Activated CD4-positive, alpha-beta memory T cell treated with anti-CD3 and anti-CD28 coated beads, Interleukin-2, amount 10 ng/mL, durations not matched to agents 7 days and 5 days (primary cell): ENCODE data around the gene AKR1D1. TPM values are rescaled to one million over a fixed set of nuclear protein-coding genes. Genes with fewer than 3 reads are reported as not detected.
"Not testable (repeated sequence)": the region's sequence is repeated elsewhere in the genome, so short reads cannot be mapped to it uniquely, and the experiment has no call there.

ENCODE experiments used
- CTCF ChIA-PET: fragments of 350-600 bp; sonication (Branson Sonifier 250); formaldehyde crosslinking; loops from one replicate; lab custom pipeline; 2021; ENCODE audit warnings: antibody characterized with exemption, inconsistent platforms; lab: Charles Lee
- POLR2A ChIA-PET: fragments of 350-600 bp; sonication (Branson Sonifier 250); formaldehyde crosslinking; loops from one replicate; lab custom pipeline; 2021; ENCODE audit warnings: antibody characterized with exemption; lab: Charles Lee
- DNase-seq: peaks from one replicate; pipeline ENCODE4 v3.0.0-alpha.2; 2020
- H3K27ac Mint-ChIP-seq: one replicate; pipeline ENCODE4 v1.8.0; 2021; ENCODE audit warnings: mild to moderate bottlenecking, mixed read lengths
- H3K27me3 Mint-ChIP-seq: one replicate; pipeline ENCODE4 v1.8.0; 2021; ENCODE audit warnings: mixed read lengths
- H3K36me3 Mint-ChIP-seq: one replicate; pipeline ENCODE4 v1.8.0; 2021; ENCODE audit warnings: low read depth, mixed read lengths
- H3K4me1 Mint-ChIP-seq: one replicate; pipeline ENCODE4 v1.8.0; 2021; ENCODE audit warnings: mixed read lengths
- H3K4me3 Mint-ChIP-seq: one replicate; pipeline ENCODE4 v1.8.0; 2021; ENCODE audit warnings: mild to moderate bottlenecking, mixed read lengths
- H3K9me3 Mint-ChIP-seq: one replicate; pipeline ENCODE4 v1.8.0; 2021; ENCODE audit warnings: mixed read lengths
- total RNA-seq, 2 experiments: library from RNA; stranded (reverse); gene quantifications; one replicate each; pipeline ENCODE4 v1.2.3, GENCODE V29; 2021

AKR1D1 gene
- total RNA-seq, 2 experiments from 2014 or later: not detected

- H3K9me3 Mint-ChIP-seq: no peaks in the 10 kb centered on the region
- peaks cover 3% of the 10 kb centered on the region for H3K4me1 Mint-ChIP-seq
- no peak for DNase-seq
- H3K27ac Mint-ChIP-seq: no peak overlapping the region
- ChIA-PET POLR2A (no interaction called here), CTCF (no interaction called here)
- H3K4me3 Mint-ChIP-seq: no peak overlapping the region
- no peaks in the 10 kb centered on the region for H3K36me3 Mint-ChIP-seq
- peaks cover 22% of the 10 kb centered on the region for H3K27me3 Mint-ChIP-seq
These were observed 66.4 kb downstream of the AKR1D1 start for GRCh38 chr7:138142583-138143201.

- CTCF ChIA-PET: no interaction called here
- no peaks in the 10 kb centered on the region for H3K36me3 Mint-ChIP-seq
- peaks cover 3% of the 10 kb centered on the region for H3K4me1 Mint-ChIP-seq
- POLR2A ChIA-PET: no interaction called here
- peaks cover 14% of the 10 kb centered on the region for H3K27me3 Mint-ChIP-seq
- H3K9me3 Mint-ChIP-seq: no peaks in the 10 kb centered on the region
- no peak for DNase-seq
- H3K4me3 Mint-ChIP-seq: no peak overlapping the region
- no peak overlapping the region for H3K27ac Mint-ChIP-seq
These were observed 68.7 kb downstream of the AKR1D1 start for GRCh38 chr7:138144958-138145357.

DNA sequence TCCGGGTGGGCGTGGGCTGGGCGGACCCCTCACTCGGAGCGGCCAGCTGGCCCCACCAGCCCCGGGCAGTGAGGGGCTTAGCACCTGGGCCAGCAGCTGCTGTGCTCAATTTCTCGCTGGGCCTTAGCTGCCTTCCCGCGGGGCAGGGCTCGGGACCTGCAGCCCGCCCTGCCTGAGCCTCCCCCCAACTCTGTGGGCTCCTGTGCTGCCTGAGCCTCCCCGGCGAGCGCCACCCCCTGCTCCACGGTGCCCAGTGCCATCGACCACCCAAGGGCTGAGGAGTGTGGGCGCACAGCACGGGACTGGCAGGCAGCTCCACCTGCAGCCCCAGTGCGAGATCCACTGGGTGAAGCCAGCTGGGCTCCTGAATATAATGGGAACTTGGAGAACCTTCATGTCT, 70.0 kb downstream of the AKR1D1 start:
- peaks cover 16% of the 10 kb centered on the region for H3K27me3 Mint-ChIP-seq
- H3K36me3 Mint-ChIP-seq, H3K27ac Mint-ChIP-seq, H3K9me3 Mint-ChIP-seq, POLR2A ChIA-PET, CTCF ChIA-PET, H3K4me3 Mint-ChIP-seq, DNase-seq, H3K4me1 Mint-ChIP-seq: not testable (repeated sequence)

DNA sequence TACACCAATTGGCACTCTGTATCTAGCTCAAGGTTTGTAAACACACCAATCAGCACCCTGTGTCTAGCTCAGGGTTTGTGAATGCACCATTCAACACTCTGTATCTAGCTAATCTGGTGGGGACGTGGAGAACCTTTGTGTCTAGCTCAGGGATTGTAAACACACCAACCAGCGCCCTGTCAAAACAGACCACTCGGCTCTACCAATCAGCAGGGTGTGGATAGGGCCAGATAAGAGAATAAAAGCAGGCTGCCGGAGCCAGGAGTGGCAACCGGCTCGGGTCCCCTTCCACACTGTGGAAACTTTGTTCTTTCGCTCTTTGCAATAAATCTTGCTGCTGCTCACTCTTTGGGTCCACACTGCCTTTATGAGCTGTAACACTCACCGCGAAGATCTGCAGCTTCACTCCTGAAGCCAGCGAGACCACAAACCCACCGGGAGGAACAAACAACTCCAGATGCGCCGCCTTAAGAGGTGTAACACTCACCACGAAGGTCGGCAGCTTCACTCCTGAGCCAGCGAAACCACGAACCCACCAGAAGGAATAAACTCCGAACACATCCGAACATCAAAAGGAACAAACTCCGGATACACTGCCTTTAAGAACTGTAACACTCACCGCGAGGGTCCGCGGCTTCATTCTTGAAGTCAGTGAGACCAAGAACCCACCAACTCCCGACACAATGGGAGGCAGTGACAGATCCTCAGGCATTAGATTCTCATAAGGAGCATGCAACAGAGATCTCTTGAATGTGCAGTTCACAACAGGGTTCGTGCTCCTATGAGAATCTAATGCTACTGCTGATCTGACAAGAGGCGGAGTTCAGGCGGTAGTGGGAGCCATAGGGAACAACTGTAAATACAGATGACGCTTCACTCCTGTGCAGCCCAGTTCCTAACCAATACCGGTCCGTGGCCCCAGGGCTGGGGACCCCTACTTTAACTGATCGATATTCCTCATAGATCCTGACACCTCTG, 70.8 kb downstream of the AKR1D1 start:
- CTCF ChIA-PET, POLR2A ChIA-PET, DNase-seq: not testable (repeated sequence)

DNA sequence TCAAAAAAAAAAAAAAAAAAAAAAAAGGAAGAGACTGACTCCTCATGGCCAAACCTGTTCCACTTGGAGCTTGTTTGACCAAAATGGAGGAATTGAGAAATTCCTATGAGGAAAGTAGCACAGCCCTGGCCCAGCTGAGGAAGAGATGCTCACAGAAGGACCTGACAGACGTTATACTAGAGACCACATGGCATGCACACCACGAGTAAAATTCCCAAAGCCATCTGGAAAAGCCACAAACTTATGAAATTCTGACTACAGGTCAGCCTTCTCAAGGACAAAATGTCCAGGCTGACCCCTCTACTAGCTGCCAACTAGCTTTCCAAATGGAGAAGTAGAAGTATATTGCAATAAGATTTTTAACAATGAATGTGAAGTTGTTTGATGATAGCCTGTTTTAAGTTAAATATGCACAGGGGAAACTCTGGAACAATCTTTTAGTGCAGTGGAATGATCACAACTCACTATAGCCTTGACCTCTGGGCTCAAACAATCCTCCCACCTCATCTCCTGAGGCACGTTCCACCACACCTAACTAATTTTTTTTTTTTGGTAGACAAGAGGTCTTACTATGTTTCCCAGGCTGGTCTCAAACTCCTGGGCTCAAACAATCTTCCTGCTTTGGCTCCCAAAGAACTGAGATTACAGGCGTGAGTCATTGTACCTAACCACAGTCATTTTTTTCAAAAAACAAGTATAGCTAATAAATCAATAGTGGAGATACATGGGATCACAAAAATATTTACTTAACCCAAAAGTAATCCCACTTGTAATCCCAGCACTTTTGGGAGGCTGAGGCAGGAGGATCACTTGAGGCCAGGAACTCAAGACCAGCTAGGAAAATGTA, 75.7 kb downstream of the AKR1D1 start:
- Mint-ChIP-seq H3K4me3 (no peak overlapping the region), H3K36me3 (no peaks in the 10 kb centered on the region), H3K27me3 (peaks cover 9% of the 10 kb centered on the region), H3K9me3 (no peaks in the 10 kb centered on the region), H3K4me1 (peaks cover 3% of the 10 kb centered on the region), H3K27ac (no peak overlapping the region)
- CTCF ChIA-PET: interaction anchor here (1.1 kb wide), 1 partner anchor 587 kb away, joined by 3 read pairs; no protein-coding TSS in a partner anchor
- POLR2A ChIA-PET: no interaction called here
- DNase-seq: no peak

More for the DNA sequence above, 70.8 kb downstream of the AKR1D1 start:
- peaks cover 16% of the 10 kb centered on the region for H3K27me3 Mint-ChIP-seq
- H3K9me3 Mint-ChIP-seq, H3K4me3 Mint-ChIP-seq, H3K27ac Mint-ChIP-seq, H3K36me3 Mint-ChIP-seq, H3K4me1 Mint-ChIP-seq: not testable (repeated sequence)

- Mint-ChIP-seq H3K36me3 (no peaks in the 10 kb centered on the region), H3K27ac (no peak overlapping the region), H3K4me1 (no peaks in the 10 kb centered on the region), H3K4me3 (no peak overlapping the region), H3K27me3 (peaks cover 3% of the 10 kb centered on the region), H3K9me3 (no peaks in the 10 kb centered on the region)
- CTCF ChIA-PET: no interaction called here
- DNase-seq: no peak
- POLR2A ChIA-PET: no interaction called here
These were observed 78.4 kb downstream of the AKR1D1 start for GRCh38 chr7:138154661-138155060.

DNA sequence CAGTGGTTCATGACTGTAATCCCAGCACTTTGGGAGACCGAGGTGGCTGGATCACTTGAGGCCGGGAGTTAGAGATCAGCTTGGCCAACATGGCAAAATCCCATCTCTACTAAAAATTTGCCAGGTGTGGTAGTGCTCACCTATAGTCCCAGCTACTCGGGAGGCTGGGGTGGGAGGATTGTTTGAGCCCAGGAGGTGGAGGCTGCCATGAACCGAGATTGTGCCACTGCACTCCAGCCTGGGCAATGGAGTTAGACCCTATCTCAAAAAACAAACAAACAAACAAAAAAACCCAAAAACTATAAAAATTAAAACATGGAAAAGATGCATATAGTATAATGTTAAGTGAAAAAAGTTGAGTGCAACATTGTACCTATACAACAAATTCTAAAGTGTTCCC, 81.4 kb downstream of the AKR1D1 start:
- H3K27ac Mint-ChIP-seq: no peak overlapping the region
- no peaks in the 10 kb centered on the region for H3K4me1 Mint-ChIP-seq
- ChIA-PET CTCF (no interaction called here), POLR2A (no interaction called here)
- no peak overlapping the region for H3K4me3 Mint-ChIP-seq
- DNase-seq: no peak
- H3K27me3 Mint-ChIP-seq: no peaks in the 10 kb centered on the region
- no peaks in the 10 kb centered on the region for H3K36me3 Mint-ChIP-seq
- no peaks in the 10 kb centered on the region for H3K9me3 Mint-ChIP-seq

DNA sequence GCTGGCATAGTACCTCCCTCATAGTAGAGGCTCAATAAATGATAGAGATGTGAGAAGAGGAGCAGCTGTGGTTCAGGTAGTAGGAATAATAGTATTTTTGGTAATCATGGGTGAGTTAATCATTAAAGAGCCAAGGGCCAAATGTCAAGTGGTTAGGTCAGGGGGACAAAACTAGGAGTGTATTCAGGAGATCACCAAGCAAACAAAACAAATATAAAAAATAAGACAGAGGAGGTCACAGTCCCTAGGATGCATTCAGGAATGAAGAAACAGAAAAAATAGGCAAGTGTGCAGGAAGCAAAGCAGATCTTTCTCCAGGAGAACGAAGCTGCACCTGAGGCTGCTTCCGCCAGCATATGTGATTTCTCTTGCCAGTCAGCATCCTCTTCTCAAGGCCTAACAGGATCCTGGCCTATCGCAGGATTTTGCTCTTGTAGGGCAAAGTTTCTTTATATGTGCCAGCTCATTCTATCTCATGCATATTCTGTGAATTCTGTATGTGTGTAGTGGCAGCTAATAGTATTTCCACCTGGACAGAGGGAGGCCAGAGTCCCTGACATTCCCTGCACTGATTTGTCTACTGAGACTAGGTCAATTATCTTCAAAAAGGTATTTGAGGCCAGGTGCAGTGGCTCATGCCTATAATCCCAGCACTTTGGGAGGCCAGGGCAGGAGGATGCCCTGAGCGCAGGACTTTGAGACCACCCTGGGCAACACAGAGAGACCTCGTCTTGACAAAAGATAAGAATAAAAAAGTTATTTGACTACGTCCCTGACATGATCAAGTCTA, 82.7 kb downstream of the AKR1D1 start:
- Mint-ChIP-seq H3K27ac (no peak overlapping the region), H3K36me3 (no peaks in the 10 kb centered on the region), H3K4me3 (no peak overlapping the region), H3K4me1 (no peaks in the 10 kb centered on the region), H3K9me3 (no peaks in the 10 kb centered on the region), H3K27me3 (no peaks in the 10 kb centered on the region)
- ChIA-PET CTCF (interaction anchor here (0.7 to 6.4 kb wide), 3 partner anchors 207 to 580 kb away, joined by 3 to 77 read pairs (median 4); no protein-coding TSS in a partner anchor), POLR2A (no interaction called here)
- no peak for DNase-seq

DNA sequence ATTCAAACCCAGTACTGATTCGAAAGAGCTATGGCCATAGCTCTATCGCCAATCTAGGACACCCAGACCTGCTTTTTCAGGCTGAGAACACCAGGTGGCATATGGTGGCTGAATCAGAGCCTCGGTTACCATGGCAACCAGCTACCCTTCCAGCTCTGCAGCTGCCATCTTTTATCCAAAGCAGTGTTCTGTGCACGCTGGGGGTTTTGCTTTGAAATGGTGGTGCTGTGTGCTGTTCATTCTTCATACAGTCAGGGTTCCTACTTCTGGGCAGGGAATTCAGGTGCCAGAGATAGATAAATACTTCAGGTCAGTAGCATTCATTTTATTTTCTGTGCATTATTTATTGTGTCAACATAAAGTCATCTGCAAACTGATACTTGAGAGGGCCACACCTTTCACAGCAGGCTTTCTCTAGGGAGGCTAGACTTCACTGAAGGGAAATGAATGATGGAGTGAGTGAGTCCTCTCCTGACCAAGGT, 85.4 kb downstream of the AKR1D1 start:
- ChIA-PET POLR2A (interaction anchor here (1.0 kb wide), 1 partner anchor 577 kb away, joined by 5 read pairs; no protein-coding TSS in a partner anchor), CTCF (interaction anchor here (1.0 to 6.4 kb wide), 5 partner anchors 10 to 705 kb away, joined by 3 to 77 read pairs (median 5); partner anchors contain the start of gene CREB3L2)
- H3K4me3 Mint-ChIP-seq: no peak overlapping the region
- no peaks in the 10 kb centered on the region for H3K4me1 Mint-ChIP-seq
- H3K27ac Mint-ChIP-seq: no peak overlapping the region
- peaks cover 2% of the 10 kb centered on the region for H3K27me3 Mint-ChIP-seq
- peaks cover 7% of the 10 kb centered on the region for H3K9me3 Mint-ChIP-seq
- no peaks in the 10 kb centered on the region for H3K36me3 Mint-ChIP-seq
- peak; percentile 74 for DNase-seq

DNA sequence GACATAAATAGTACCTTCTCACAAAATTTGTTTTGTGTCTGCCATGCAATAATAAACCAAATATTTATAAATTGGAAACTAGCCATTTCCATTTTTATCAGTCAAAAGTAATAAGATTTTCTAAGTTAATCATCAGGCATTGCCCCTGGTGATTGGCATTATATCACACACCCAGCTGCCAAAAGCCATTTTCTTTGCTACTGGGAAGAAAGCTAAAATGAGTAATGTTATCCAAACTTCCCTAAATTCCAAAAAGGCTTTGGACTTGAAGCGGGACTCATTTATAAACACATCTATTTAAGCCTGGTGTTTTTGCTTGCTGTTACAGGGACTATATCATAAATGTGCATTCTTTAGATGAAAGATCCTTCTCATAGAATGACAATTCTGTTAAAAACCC, 86.0 kb downstream of the AKR1D1 start:
- no peak for DNase-seq
- no peaks in the 10 kb centered on the region for H3K36me3 Mint-ChIP-seq
- H3K27me3 Mint-ChIP-seq: peaks cover 2% of the 10 kb centered on the region
- peaks cover 7% of the 10 kb centered on the region for H3K9me3 Mint-ChIP-seq
- H3K4me1 Mint-ChIP-seq: no peaks in the 10 kb centered on the region
- ChIA-PET POLR2A (no interaction called here), CTCF (interaction anchor here (1.1 to 6.4 kb wide), 3 partner anchors 9 to 705 kb away, joined by 5 to 77 read pairs (median 7); no protein-coding TSS in a partner anchor)
- no peak overlapping the region for H3K27ac Mint-ChIP-seq
- H3K4me3 Mint-ChIP-seq: no peak overlapping the region

DNA sequence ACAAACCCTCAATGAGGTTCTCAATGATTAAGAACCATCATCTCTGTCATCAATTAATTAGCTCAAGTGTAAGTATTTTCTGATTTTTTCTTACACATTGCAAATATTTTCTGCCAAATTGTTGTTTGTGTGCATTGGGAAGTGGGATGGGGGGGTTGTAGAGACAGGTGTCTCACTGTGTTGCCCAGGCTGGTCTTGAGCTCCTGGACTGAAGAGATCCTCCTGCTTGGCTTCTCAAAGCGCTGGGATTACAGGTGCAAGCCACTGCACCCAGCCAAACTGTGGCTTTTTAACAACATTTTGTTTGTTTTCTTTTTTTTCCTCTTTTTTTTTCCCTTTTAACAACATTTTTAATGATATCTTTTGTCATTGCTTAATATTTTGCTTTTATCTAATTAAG, 87.5 kb downstream of the AKR1D1 start:
- Mint-ChIP-seq H3K36me3 (no peaks in the 10 kb centered on the region), H3K27me3 (peaks cover 9% of the 10 kb centered on the region), H3K27ac (no peak overlapping the region), H3K4me1 (no peaks in the 10 kb centered on the region), H3K9me3 (peaks cover 7% of the 10 kb centered on the region), H3K4me3 (no peak overlapping the region)
- POLR2A ChIA-PET: no interaction called here
- DNase-seq: no peak
- CTCF ChIA-PET: interaction anchor here (6.4 kb wide), 1 partner anchor 575 kb away, joined by 77 read pairs; no protein-coding TSS in a partner anchor

DNA sequence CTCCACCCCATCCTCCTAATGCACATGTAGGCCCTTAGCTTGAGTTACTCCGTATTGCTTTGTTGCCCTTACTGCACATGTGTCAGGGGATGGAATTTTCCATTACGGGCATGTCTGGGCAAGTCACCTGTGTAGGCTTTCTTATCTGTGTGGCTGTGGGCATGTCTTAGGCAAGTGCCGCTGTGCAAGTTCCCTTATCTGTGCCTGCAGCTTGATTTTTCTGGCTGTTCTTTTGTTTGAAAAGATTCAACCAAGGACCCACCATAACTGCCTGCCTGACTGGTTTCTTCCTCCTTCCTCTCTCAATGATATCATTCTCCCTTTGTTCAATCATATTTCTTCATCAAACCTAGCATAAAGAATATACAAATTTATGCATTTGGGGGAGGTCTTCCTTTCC, 88.5 kb downstream of the AKR1D1 start:
- POLR2A ChIA-PET: no interaction called here
- H3K36me3 Mint-ChIP-seq: no peaks in the 10 kb centered on the region
- no peaks in the 10 kb centered on the region for H3K4me1 Mint-ChIP-seq
- H3K4me3 Mint-ChIP-seq: no peak overlapping the region
- H3K9me3 Mint-ChIP-seq: peaks cover 7% of the 10 kb centered on the region
- CTCF ChIA-PET: interaction anchor here (0.7 to 1.2 kb wide), 4 partner anchors 45 to 700 kb away, joined by 3 to 6 read pairs (median 4); no protein-coding TSS in a partner anchor
- DNase-seq: no peak
- H3K27me3 Mint-ChIP-seq: peaks cover 16% of the 10 kb centered on the region
- H3K27ac Mint-ChIP-seq: no peak overlapping the region
